ENCODE data around the gene RBFOX2.
"Not testable (repeated sequence)": the region's sequence is repeated elsewhere in the genome, so short reads cannot be mapped to it uniquely, and the experiment has no call there.

The RBFOX2 gene

DNA sequence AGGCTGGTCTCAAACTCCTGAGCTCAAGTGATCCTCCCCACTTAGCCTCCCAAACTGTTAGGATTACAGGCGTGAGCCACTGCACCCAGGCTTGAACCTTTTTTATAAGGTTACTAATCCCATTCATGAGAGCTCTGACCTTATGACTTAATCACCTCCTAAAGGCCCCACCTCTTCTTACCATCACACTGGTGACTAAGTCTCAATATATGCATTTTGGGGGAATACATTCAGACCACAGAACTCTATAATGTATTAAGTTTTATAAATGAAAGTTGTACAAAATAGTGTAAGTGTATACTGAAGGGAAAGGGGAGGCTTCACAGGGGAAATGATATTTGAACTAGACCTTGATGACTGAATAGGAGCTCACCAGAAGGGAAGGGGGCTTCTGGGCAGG is 28.4 kb upstream of the RBFOX2 start:
- Histone ChIP-seq H3K27me3 (ENCODE audit: control insufficient read depth, insufficient read depth, low read length) (no peaks in the 10 kb centered on the region), H3K4me1 (ENCODE audit: control insufficient read depth, insufficient read depth, low read length) (no peaks in the 10 kb centered on the region), H3K36me3 (ENCODE audit: control insufficient read depth, insufficient read depth, low read length) (no peaks in the 10 kb centered on the region), H3K9ac (ENCODE audit: low read length) (no peak overlapping the region), H3K27ac (ENCODE audit: low read depth, low read length) (no peak overlapping the region), H3K4me3 (ENCODE audit: low read length) (no peak overlapping the region)

DNA sequence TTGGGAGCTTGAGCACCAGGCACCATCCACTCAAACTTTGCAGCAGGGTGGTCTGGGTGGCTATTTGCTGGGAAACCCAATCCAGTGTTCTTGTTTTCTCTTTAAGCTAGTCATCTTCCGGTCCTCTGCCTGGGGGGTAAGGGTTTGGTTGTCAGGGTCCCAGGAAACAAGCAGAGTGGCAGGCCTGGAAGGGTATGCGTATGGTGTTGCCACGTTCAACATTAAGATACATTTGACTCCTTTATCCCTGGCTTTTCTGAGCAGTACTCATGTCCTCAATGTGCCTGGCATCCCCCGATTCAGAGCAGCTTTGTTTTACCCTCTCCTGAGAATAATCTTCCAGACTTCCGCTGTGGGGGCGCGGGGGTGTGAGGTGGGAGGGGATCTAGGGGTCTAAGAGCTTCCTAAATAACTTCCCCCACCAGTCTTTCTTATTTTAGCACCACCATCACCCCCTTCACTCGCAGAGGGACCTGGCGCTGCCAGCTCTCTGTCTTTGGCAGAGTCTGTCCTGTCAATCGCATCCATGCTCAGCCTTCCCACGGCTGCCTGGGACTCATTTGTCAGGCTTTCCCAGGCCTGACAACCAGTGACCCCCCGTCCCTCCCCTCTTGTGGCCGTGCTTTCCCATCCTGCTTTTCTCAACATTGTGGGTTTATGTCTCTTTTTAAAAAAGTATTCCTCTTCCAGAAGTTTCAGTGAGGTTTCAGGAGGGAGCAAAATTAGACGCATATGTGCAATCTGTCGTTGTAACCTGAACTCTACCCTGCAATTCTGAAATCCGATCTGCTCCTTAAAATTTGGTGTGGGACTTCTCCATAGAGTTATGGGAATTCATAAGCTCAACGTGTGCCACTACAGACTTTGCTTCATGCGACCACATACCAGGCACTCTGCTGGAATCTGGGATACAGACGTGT is 27.0 kb upstream of the RBFOX2 start:
- H3K27ac ChIP-seq (ENCODE audit: low read depth, low read length): no peak overlapping the region
- H3K36me3 ChIP-seq (ENCODE audit: control insufficient read depth, insufficient read depth, low read length): no peaks in the 10 kb centered on the region
- H3K4me3 ChIP-seq (ENCODE audit: low read length): no peak overlapping the region
- H3K27me3 ChIP-seq (ENCODE audit: control insufficient read depth, insufficient read depth, low read length): no peaks in the 10 kb centered on the region
- H3K9ac ChIP-seq (ENCODE audit: low read length): no peak overlapping the region
- H3K4me1 ChIP-seq (ENCODE audit: control insufficient read depth, insufficient read depth, low read length): no peaks in the 10 kb centered on the region

DNA sequence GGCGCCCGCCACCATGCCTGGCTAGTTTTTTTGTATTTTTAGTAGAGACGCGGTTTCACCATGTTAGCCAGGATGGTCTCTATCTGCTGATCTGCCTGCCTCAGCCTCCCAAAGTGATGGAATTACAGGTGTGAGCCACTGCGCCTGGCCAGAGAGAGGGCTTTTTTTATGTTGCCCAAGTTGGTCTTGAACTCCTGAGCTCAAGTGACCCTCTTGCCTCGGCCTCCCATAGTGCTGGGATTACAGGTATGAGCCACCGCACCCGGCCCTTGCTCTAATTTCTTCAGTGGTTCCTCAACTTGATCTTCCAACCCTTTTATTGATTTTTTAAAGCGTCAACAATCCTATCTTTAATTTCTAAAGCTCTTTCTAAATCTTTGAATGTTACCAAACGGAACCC is 25.8 kb upstream of the RBFOX2 start:
- H3K4me3 ChIP-seq (ENCODE audit: low read length); H3K4me1 ChIP-seq (ENCODE audit: control insufficient read depth, insufficient read depth, low read length); H3K27me3 ChIP-seq (ENCODE audit: control insufficient read depth, insufficient read depth, low read length); H3K36me3 ChIP-seq (ENCODE audit: control insufficient read depth, insufficient read depth, low read length); H3K9ac ChIP-seq (ENCODE audit: low read length); H3K27ac ChIP-seq (ENCODE audit: low read depth, low read length): not testable (repeated sequence)

DNA sequence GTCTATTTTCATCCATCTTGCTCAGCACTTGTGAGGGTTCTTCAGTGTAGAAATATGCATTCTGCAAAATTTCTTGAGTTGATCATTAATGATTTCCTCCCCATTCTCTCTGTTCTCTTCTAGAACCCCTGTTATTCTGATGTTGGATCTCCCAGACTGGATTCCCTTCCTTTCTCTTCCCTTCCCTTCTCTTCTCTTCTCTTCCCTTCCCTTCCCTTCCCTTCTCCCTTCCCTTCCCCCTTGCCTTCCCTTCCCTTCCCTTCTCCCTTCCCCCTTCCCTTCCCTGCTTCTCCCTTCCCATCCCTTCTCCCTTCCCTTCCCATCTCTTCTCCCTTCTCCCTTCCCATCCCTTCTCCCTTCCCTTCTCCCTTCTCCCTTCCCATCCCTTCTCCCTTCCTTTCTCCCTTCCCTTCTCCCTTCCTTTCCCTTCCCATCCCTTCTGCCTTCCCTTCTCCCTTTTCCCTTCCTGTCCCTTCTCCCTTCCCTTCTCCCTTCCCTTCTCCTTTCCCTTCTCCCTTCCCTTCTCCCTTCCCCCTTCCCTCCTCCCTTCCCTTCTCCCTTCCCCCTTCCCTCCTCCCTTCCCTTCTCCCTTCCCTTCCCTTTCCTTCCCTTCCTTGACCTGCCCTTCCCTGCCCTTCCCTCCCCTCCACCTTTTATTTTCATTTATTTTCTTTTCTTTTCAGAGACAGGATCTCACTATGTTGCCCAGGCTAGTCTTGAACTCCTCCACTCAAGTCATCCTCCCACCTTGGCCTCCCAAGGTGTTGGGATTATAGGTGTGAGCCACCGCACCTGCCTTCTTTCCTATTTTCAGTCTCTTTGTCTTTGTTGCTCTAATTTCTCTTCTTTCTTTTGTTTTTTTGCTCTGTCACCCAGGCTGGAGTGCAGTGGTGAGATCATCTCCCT is 24.9 kb upstream of the RBFOX2 start:
- Histone ChIP-seq H3K9ac (ENCODE audit: low read length) (no peak overlapping the region), H3K27me3 (ENCODE audit: control insufficient read depth, insufficient read depth, low read length) (no peaks in the 10 kb centered on the region), H3K4me3 (ENCODE audit: low read length) (no peak overlapping the region), H3K36me3 (ENCODE audit: control insufficient read depth, insufficient read depth, low read length) (no peaks in the 10 kb centered on the region), H3K27ac (ENCODE audit: low read depth, low read length) (no peak overlapping the region), H3K4me1 (ENCODE audit: control insufficient read depth, insufficient read depth, low read length) (no peaks in the 10 kb centered on the region)

- H3K27me3 ChIP-seq (ENCODE audit: control insufficient read depth, insufficient read depth, low read length): no peaks in the 10 kb centered on the region
- H3K36me3 ChIP-seq (ENCODE audit: control insufficient read depth, insufficient read depth, low read length): no peaks in the 10 kb centered on the region
These were observed 23.9 kb upstream of the RBFOX2 start for GRCh38 chr22:36052505-36052941.

GRCh38 chr22:36049678-36049997 is 21.0 kb upstream of the RBFOX2 start:
- Histone ChIP-seq H3K4me1 (ENCODE audit: control insufficient read depth, insufficient read depth, low read length) (no peaks in the 10 kb centered on the region), H3K4me3 (ENCODE audit: low read length) (no peak overlapping the region), H3K27ac (ENCODE audit: low read depth, low read length) (no peak overlapping the region), H3K27me3 (ENCODE audit: control insufficient read depth, insufficient read depth, low read length) (no peaks in the 10 kb centered on the region), H3K36me3 (ENCODE audit: control insufficient read depth, insufficient read depth, low read length) (no peaks in the 10 kb centered on the region), H3K9ac (ENCODE audit: low read length) (no peak overlapping the region)

More at GRCh38 chr22:36052505-36052941, 23.9 kb upstream of the RBFOX2 start:
- H3K4me3 ChIP-seq (ENCODE audit: low read length): no peak overlapping the region
- no peaks in the 10 kb centered on the region for H3K4me1 ChIP-seq (ENCODE audit: control insufficient read depth, insufficient read depth, low read length)
- no peak overlapping the region for H3K9ac ChIP-seq (ENCODE audit: low read length)
- no peak overlapping the region for H3K27ac ChIP-seq (ENCODE audit: low read depth, low read length)

- Histone ChIP-seq H3K4me1 (ENCODE audit: control insufficient read depth, insufficient read depth, low read length) (no peaks in the 10 kb centered on the region), H3K27ac (ENCODE audit: low read depth, low read length) (no peak overlapping the region), H3K9ac (ENCODE audit: low read length) (no peak overlapping the region), H3K36me3 (ENCODE audit: control insufficient read depth, insufficient read depth, low read length) (no peaks in the 10 kb centered on the region), H3K4me3 (ENCODE audit: low read length) (no peak overlapping the region), H3K27me3 (ENCODE audit: control insufficient read depth, insufficient read depth, low read length) (no peaks in the 10 kb centered on the region)
These were observed 20.5 kb upstream of the RBFOX2 start for GRCh38 chr22:36048911-36049677.

DNA sequence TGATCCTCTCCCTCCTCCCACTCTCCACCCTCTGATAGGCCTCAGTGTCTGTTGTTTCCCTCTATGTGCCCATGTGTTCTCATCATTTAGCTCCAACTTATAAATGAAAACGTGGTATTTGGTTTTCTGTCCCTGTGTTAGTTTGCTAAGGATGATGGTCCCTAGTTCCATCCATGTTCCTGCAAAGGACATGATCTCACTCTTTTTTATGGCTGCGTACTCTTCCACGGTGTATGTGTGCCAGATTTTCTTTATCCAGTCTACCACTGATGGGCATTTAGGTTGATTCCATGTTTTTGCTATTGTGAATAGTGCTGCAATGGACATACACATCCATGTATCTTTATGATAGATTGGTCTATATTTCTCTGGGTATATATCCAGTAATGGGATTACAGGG is 15.9 kb upstream of the RBFOX2 start:
- H3K4me1 ChIP-seq (ENCODE audit: control insufficient read depth, insufficient read depth, low read length); H3K27me3 ChIP-seq (ENCODE audit: control insufficient read depth, insufficient read depth, low read length); H3K4me3 ChIP-seq (ENCODE audit: low read length); H3K9ac ChIP-seq (ENCODE audit: low read length); H3K36me3 ChIP-seq (ENCODE audit: control insufficient read depth, insufficient read depth, low read length); H3K27ac ChIP-seq (ENCODE audit: low read depth, low read length): not testable (repeated sequence)

GRCh38 chr22:36042240-36042639 is 13.6 kb upstream of the RBFOX2 start:
- H3K36me3 ChIP-seq (ENCODE audit: control insufficient read depth, insufficient read depth, low read length): no peaks in the 10 kb centered on the region
- H3K4me1 ChIP-seq (ENCODE audit: control insufficient read depth, insufficient read depth, low read length): no peaks in the 10 kb centered on the region
- H3K27ac ChIP-seq (ENCODE audit: low read depth, low read length): no peak overlapping the region
- no peak overlapping the region for H3K9ac ChIP-seq (ENCODE audit: low read length)
- H3K4me3 ChIP-seq (ENCODE audit: low read length): no peak overlapping the region
- H3K27me3 ChIP-seq (ENCODE audit: control insufficient read depth, insufficient read depth, low read length): no peaks in the 10 kb centered on the region

DNA sequence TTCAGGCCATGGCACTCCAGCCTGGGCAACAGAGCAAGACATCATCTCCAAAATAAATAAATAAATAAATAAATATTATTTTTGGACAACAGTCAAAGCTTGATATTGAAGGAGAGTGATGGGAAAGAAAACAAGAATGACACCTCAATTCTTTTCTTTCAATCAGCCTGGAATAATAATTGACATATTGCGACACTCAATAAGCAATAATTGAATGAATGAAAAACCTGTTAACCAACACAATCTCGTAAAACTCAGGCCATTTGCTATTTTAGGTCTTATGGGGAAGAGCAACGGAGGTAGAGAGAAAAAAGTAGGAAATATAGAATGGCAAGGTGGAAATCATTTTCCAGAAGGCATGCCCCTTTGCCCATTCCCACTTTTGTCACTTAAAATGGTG is 10.5 kb upstream of the RBFOX2 start:
- Histone ChIP-seq H3K4me1 (ENCODE audit: control insufficient read depth, insufficient read depth, low read length) (no peaks in the 10 kb centered on the region), H3K27me3 (ENCODE audit: control insufficient read depth, insufficient read depth, low read length) (no peaks in the 10 kb centered on the region), H3K9ac (ENCODE audit: low read length) (no peak overlapping the region), H3K36me3 (ENCODE audit: control insufficient read depth, insufficient read depth, low read length) (no peaks in the 10 kb centered on the region), H3K4me3 (ENCODE audit: low read length) (no peak overlapping the region), H3K27ac (ENCODE audit: low read depth, low read length) (no peak overlapping the region)

DNA sequence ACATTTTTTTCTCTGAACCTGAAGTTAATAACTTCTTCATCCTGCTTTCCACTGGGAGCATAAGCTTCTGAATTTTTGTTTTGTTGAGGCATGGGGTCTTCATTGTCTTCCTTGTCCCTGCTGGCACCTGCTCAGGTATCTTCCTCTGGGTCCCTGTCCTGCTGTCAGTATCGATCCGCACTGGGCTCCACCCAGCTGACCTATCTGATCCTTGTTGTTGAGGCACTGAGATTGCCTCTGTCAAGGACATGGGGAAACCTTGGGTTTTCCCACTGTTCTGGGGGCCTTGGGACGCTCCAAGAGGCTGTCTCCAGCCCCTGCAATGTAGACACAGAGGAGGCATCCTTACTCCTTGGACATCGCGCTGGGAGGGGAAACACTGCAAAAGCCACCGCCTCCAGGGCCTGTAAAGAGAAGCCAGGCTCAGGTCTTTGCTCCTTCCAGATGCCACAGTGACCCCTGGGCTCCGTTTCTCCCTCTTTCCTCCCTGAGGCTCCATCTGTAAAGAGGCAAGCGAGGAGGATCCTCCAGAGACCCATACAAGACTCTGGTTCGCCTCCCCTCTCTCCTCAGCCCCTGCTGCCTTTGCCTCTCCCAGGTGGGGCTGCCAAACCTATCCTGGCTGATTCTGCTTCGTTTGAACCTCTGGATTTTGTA is 8.6 kb upstream of the RBFOX2 start:
- Histone ChIP-seq H3K27ac (ENCODE audit: low read depth, low read length) (no peak overlapping the region), H3K27me3 (ENCODE audit: control insufficient read depth, insufficient read depth, low read length) (no peaks in the 10 kb centered on the region), H3K4me3 (ENCODE audit: low read length) (no peak overlapping the region), H3K4me1 (ENCODE audit: control insufficient read depth, insufficient read depth, low read length) (no peaks in the 10 kb centered on the region), H3K36me3 (ENCODE audit: control insufficient read depth, insufficient read depth, low read length) (no peaks in the 10 kb centered on the region), H3K9ac (ENCODE audit: low read length) (no peak overlapping the region)

GRCh38 chr22:36036167-36036624 is 7.6 kb upstream of the RBFOX2 start:
- Histone ChIP-seq H3K36me3 (ENCODE audit: control insufficient read depth, insufficient read depth, low read length) (no peaks in the 10 kb centered on the region), H3K27me3 (ENCODE audit: control insufficient read depth, insufficient read depth, low read length) (no peaks in the 10 kb centered on the region), H3K9ac (ENCODE audit: low read length) (no peak overlapping the region), H3K27ac (ENCODE audit: low read depth, low read length) (no peak overlapping the region), H3K4me1 (ENCODE audit: control insufficient read depth, insufficient read depth, low read length) (no peaks in the 10 kb centered on the region), H3K4me3 (ENCODE audit: low read length) (no peak overlapping the region)
